K562 (cell line): ENCODE results near the gene DPP9. TPM values are rescaled to one million over a fixed set of nuclear protein-coding genes. Genes with fewer than 3 reads are reported as not detected.
A peak's percentile ranks its signal among the peaks of the same experiment; 100 is the strongest.

Experiments used
- ATAC-seq: fragments of 200-7000 bp; cut with Tn5 transposase; 3 replicates; pipeline ENCODE4 v1.9.1; 2020; ENCODE audit warnings: moderate library complexity
- BruUV-seq: library from RNA; stranded (reverse); fragments of 400-500 nt; replicated peaks from 2 replicates; lab custom pipeline; 2021; lab: Mats Ljungman, UMichigan
- CTCF ChIA-PET: fragments of 300-600 bp; formaldehyde crosslinking; extraction: SDS; loops from one replicate; lab custom pipeline; 2021; ENCODE audit warnings: low intra/inter-chr PET ratio; lab: Yijun Ruan, JAX
- POLR2A ChIA-PET: fragments of 300-600, 350-650 bp; sonication (Branson Sonifier 250); formaldehyde crosslinking; extraction: SDS; loops from one replicate; lab custom pipeline; 2021; ENCODE audit warnings: antibody characterized with exemption, inconsistent platforms; lab: Yijun Ruan, JAX
- DNase-seq, 4 experiments: peaks; one replicate each; pipeline versions ENCODE4 v3.0.0 to v3.0.0-alpha.2; 2011 to 2018; ENCODE audit warnings: low spot score in 3 of 4, mixed read lengths in 3 of 4; ENCODE audit errors: extremely low read depth in 1 of 4
- FAIRE-seq: peaks from 2 replicates; lab custom pipeline; 2011; peaks lifted over from hg19 to GRCh38; lab: Jason Lieb, UNC
- H2AFZ ChIP-seq: 2 replicates; pipeline ENCODE4 v1.6.0; 2011; ENCODE audit warnings: low read depth, low read length, control low read depth, inconsistent platforms
- H3K27ac ChIP-seq: fragments of 200-600 bp; 3 replicates; pipeline ENCODE4 v1.8.0; 2011; ENCODE audit warnings: low read depth, mild to moderate bottlenecking, control low read depth, inconsistent platforms, low read length, moderate library complexity, mixed read lengths; ENCODE audit errors: extremely low read depth
- H3K27me3 ChIP-seq, 2 experiments: fragments of 300-600 bp in 1 of 2; 2 replicates in 1 of 2; 3 replicates in 1 of 2; pipeline versions ENCODE4 v1.6.0 to v1.8.0; 2011; ENCODE audit warnings: inconsistent platforms in 2 of 2, low read length in 2 of 2, mild to moderate bottlenecking in 1 of 2, mixed read lengths in 1 of 2, moderate library complexity in 1 of 2; ENCODE audit not compliant: control insufficient read depth in 2 of 2, insufficient read depth in 2 of 2
- H3K36me3 ChIP-seq: fragments of 300-600 bp; 3 replicates; pipeline ENCODE4 v1.8.0; 2011; ENCODE audit warnings: mild to moderate bottlenecking, low read length, inconsistent platforms; ENCODE audit not compliant: control insufficient read depth, insufficient read depth
- H3K4me1 ChIP-seq, 2 experiments: fragments of 200-600 bp in 1 of 2; replicated peaks in 1 of 2; 2 replicates in 1 of 2; 3 replicates in 1 of 2; pipeline versions ENCODE4 v1.5.1 to v1.8.0; 2011; ENCODE audit warnings: inconsistent platforms in 2 of 2, low read length in 2 of 2, mild to moderate bottlenecking in 1 of 2, mixed read lengths in 1 of 2, moderate library complexity in 1 of 2; ENCODE audit not compliant: control insufficient read depth in 2 of 2, insufficient read depth in 2 of 2
- H3K4me2 ChIP-seq: 2 replicates; pipeline ENCODE4 v1.6.1; 2011; ENCODE audit warnings: low read length, control low read depth, inconsistent platforms, mixed read lengths; ENCODE audit not compliant: insufficient read depth
- H3K4me3 ChIP-seq: fragments of 200-600 bp; sonication (generic), shearing (Covaris generic); 2 replicates; pipeline ENCODE4 v1.5.1; 2016; ENCODE audit warnings: control low read depth, inconsistent platforms
- H3K79me2 ChIP-seq: fragments of 200-600 bp; 3 replicates; pipeline ENCODE4 v1.8.0; 2011; ENCODE audit warnings: low read length, inconsistent platforms; ENCODE audit not compliant: control insufficient read depth, insufficient read depth
- H3K9ac ChIP-seq, 2 experiments: 2 replicates each; pipeline versions ENCODE4 v1.6.0 to v1.6.1; 2011; ENCODE audit warnings: low read depth in 2 of 2, low read length in 2 of 2, control low read depth in 1 of 2, inconsistent platforms in 1 of 2, mild to moderate bottlenecking in 1 of 2, mixed read lengths in 1 of 2; ENCODE audit not compliant: insufficient read depth in 1 of 2
- H3K9me1 ChIP-seq: one replicate; pipeline ENCODE4 v1.6.0; 2011; ENCODE audit warnings: inconsistent platforms, mild to moderate bottlenecking, low read length, moderate library complexity; ENCODE audit not compliant: control insufficient read depth, insufficient read depth
- H3K9me3 ChIP-seq: replicated peaks from 2 replicates; pipeline ENCODE4 v1.5.1; 2011; ENCODE audit warnings: low read depth, low read length, inconsistent platforms; ENCODE audit not compliant: control insufficient read depth, insufficient read depth
- H4K20me1 ChIP-seq: replicated peaks from 2 replicates; pipeline ENCODE4 v1.6.1; 2011; ENCODE audit warnings: low read length, inconsistent platforms, mixed read lengths; ENCODE audit not compliant: control insufficient read depth, insufficient read depth
- CBFA2T3 ChIP-seq: fragments of 450-650 bp; IDR thresholded peaks from 2 replicates; pipeline ENCODE4 v1.6.1; 2017
- DPF2 ChIP-seq: fragments of 450-650 bp; IDR thresholded peaks from 2 replicates; pipeline ENCODE4 v1.6.1; 2016
- POLR2G ChIP-seq: fragments of 200-400 bp; formaldehyde crosslinking; IDR thresholded peaks from 2 replicates; pipeline ENCODE4 v1.6.1; 2017; ENCODE audit warnings: low read depth, mild to moderate bottlenecking, antibody characterized with exemption, low read length, moderate library complexity
- RBFOX2 ChIP-seq: fragments of 200-400 bp; formaldehyde crosslinking; IDR thresholded peaks from 2 replicates; pipeline ENCODE4 v1.6.1; 2017; ENCODE audit warnings: low read depth, mild to moderate bottlenecking, low read length, moderate library complexity
- RBM14 ChIP-seq: fragments of 200-400 bp; formaldehyde crosslinking; IDR thresholded peaks from 2 replicates; pipeline ENCODE4 v1.6.1; 2018; ENCODE audit warnings: low read depth, mild to moderate bottlenecking, low read length, moderate library complexity, borderline replicate concordance; ENCODE audit not compliant: insufficient read depth
- ZNF644 ChIP-seq: fragments of 200-800 bp; sonication (Bioruptor generic); IDR thresholded peaks from 2 replicates; pipeline ENCODE4 v1.6.1; 2016; ENCODE audit warnings: low read depth, missing genetic modification characterization, missing compliant biosample characterization
- WGBS: fragments of 100-300 bp; shearing (Covaris generic); methylation state at CpG from one replicate; pipeline ENCODE4 v1.1.6; 2016; ENCODE audit warnings: low coverage, mixed read lengths; ENCODE audit not compliant: insufficient coverage; ENCODE audit errors: missing lambda C conversion rate; 5-methylcytosine and 5-hydroxymethylcytosine counted together
- in situ Hi-C: fragments of 300-500 bp; cut with MboI; formaldehyde crosslinking; loops from 4 replicates; pipeline ENCODE4 v1.15.0; 2018; ENCODE audit warnings: inconsistent platforms, mixed read lengths
- intact Hi-C: fragments of 100-400 bp; cut with micrococcal nuclease; formaldehyde crosslinking; loops from 2 replicates; pipeline ENCODE4 v1.14.2; 2022
- polyA plus RNA-seq, 8 experiments: library from polyadenylated mRNA; depleted of rRNA in 4 of 8; stranded (reverse) in 5 of 8; unstranded in 3 of 8; fragments of >200 nt; fragmentation: Nextera tagmentation in 2 of 8; fragmentation: Illumina TruSeq in 1 of 8; extraction: Ambion mirVana in 2 of 8; extraction: Trizol in 1 of 8; gene quantifications; 2 replicates each; pipeline versions ENCODE4 v1.2.1 to v1.2.3, GENCODE V29; 2011 to 2014; ENCODE audit warnings: inconsistent platforms in 1 of 8, missing spikeins in 1 of 8
- total RNA-seq, 7 experiments: library from RNA; depleted of rRNA in 6 of 7; stranded (reverse); fragments of >200 nt in 6 of 7; fragmentation: Illumina TruSeq in 2 of 7; extraction: Trizol in 2 of 7; gene quantifications; 2 replicates each; pipeline versions ENCODE4 v1.2.1 to v1.2.3, GENCODE V29; 2011 to 2021; ENCODE audit warnings: low replicate concordance in 1 of 7
- TF ChIP-seq, protein P1 (sequence below): sonication (generic); formaldehyde crosslinking; IDR thresholded peaks from 2 replicates; pipeline ENCODE4 v1.8.0; 2022; ENCODE audit warnings: mild to moderate bottlenecking, missing genetic modification reagents, borderline replicate concordance

The DPP9 gene
- total and polyA plus RNA-seq, 9 of the 15 experiments (the other 6 are each of a cell fraction or from before 2014, with no cell fraction given), result 0.90 to 66.7 (median 24.5) TPM

DNA sequence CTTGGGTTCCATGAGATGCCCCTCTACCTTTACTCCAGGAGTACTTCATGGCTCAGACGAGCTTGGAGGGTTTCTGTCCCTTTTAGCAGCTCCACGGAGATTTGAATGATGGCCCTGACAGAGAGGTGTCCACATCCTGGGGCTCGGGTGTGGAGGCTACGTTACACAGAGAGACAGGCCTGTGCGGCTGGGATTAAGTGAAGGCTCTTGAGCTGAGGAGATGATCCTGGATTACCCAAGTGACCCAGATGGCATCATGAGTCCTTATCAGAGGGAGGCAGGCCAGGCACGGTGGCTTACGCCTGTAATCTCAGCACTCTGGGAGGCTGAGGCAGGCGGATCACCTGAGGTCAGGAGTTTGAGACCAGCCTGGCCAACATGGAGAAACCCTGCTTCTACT lies 12.4 kb downstream of the DPP9 start:
- DNase-seq (no peak), ATAC-seq (no peak), FAIRE-seq (no peak)
- no peak overlapping the region for H2AFZ ChIP-seq
- ChIA-PET POLR2A (interaction anchor here (1.4 kb wide), 1 partner anchor 10 kb away, joined by 4 read pairs; no protein-coding TSS in a partner anchor), CTCF (no interaction called here)
- TF ChIP-seq CBFA2T3 (peak; percentile 32), ZNF644 (tag) (no peak)
- TF ChIP-seq, protein P1, sequence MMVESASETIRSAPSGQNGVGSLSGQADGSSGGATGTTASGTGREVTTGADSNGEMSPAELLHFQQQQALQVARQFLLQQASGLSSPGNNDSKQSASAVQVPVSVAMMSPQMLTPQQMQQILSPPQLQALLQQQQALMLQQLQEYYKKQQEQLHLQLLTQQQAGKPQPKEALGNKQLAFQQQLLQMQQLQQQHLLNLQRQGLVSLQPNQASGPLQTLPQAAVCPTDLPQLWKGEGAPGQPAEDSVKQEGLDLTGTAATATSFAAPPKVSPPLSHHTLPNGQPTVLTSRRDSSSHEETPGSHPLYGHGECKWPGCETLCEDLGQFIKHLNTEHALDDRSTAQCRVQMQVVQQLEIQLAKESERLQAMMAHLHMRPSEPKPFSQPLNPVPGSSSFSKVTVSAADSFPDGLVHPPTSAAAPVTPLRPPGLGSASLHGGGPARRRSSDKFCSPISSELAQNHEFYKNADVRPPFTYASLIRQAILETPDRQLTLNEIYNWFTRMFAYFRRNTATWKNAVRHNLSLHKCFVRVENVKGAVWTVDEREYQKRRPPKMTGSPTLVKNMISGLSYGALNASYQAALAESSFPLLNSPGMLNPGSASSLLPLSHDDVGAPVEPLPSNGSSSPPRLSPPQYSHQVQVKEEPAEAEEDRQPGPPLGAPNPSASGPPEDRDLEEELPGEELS, result no peak
- no peak overlapping the region for H3K4me3 ChIP-seq
- no peaks in the 10 kb centered on the region for H3K27me3 ChIP-seq
- H3K36me3 ChIP-seq, result peaks cover 74% of the 10 kb centered on the region; the same call in 2 of the 3 replicates
- no peaks in the 10 kb centered on the region for H3K9me3 ChIP-seq
- intact Hi-C loops (no loop called here), in situ Hi-C loops (no loop called here)
- no peaks in the 10 kb centered on the region for H4K20me1 ChIP-seq
- H3K4me2 ChIP-seq, result no peak overlapping the region
- BruUV-seq, result no TSS peak
- no peak overlapping the region for H3K27ac ChIP-seq
- peaks cover 0 to 19% of the 10 kb centered on the region in 2 experiments; a peak in 2 of 5 replicates for H3K4me1 ChIP-seq
- 59% methylated on average over 7 of the region's 8 CpGs for WGBS
- H3K79me2 ChIP-seq, result no peaks in the 10 kb centered on the region
- H3K9ac ChIP-seq, result no peak overlapping the region
- H3K9me1 ChIP-seq, result no peaks in the 10 kb centered on the region

DNA sequence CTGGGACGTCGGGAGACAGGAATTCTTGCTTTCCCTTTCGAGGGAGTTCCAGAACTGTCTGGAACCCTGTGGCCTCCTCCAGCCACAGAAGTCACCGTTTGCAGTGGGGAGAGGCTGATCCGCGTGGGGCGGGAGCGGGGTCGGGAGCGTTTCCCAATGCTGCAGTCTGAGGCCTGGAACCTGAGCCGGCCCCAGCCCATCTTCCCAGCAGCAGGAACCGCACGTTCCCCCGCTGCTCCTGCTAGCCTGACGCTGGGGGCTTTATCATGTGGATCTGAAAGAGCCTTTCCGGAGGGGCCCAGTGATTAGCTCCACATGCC lies 13.4 kb downstream of the DPP9 start:
- ATAC-seq, result no peak
- peaks cover 0 to 13% of the 10 kb centered on the region in 2 experiments; a peak in 2 of 5 replicates for H3K4me1 ChIP-seq
- H3K4me3 ChIP-seq, result no peak overlapping the region
- FAIRE-seq, result no peak
- no peak overlapping the region for H3K27ac ChIP-seq
- no peaks in the 10 kb centered on the region for H3K79me2 ChIP-seq
- ChIA-PET CTCF (no interaction called here), POLR2A (no interaction called here)
- H3K27me3 ChIP-seq, result no peaks in the 10 kb centered on the region
- intact Hi-C loops (no loop called here), in situ Hi-C loops (no loop called here)
- TF ChIP-seq DPF2 (no peak), POLR2G (0 out of 2 replicates have a peak, but pooled peaks have one; percentile 38), RBM14 (no peak), RBFOX2 (peak; percentile 42; the same call in 1 of the 2 replicates)
- no peak overlapping the region for H3K4me2 ChIP-seq
- BruUV-seq, result no TSS peak
- peaks cover 72% of the 10 kb centered on the region; the same call in 2 of the 3 replicates for H3K36me3 ChIP-seq
- no peaks in the 10 kb centered on the region for H4K20me1 ChIP-seq
- no peaks in the 10 kb centered on the region for H3K9me1 ChIP-seq
- DNase-seq, result no peak
- no peaks in the 10 kb centered on the region for H3K9me3 ChIP-seq
- no peak overlapping the region for H2AFZ ChIP-seq
- peak overlapping the region in 1 of 2 experiments; percentile 20; a peak in 1 of 4 replicates for H3K9ac ChIP-seq
- WGBS, result 96% methylated on average over 15 of the region's 16 CpGs
